Measurements from ENCODE around the gene SAMD11. TPM values are rescaled to one million over a fixed set of nuclear protein-coding genes. Genes with fewer than 3 reads are reported as not detected.
A peak's percentile ranks its signal among the peaks of the same experiment; 100 is the strongest.

SAMD11 gene
- total and polyA plus RNA-seq, 8 donors: 3.5 to 23.3 (median 4.6) TPM; not detected in 1

DNA sequence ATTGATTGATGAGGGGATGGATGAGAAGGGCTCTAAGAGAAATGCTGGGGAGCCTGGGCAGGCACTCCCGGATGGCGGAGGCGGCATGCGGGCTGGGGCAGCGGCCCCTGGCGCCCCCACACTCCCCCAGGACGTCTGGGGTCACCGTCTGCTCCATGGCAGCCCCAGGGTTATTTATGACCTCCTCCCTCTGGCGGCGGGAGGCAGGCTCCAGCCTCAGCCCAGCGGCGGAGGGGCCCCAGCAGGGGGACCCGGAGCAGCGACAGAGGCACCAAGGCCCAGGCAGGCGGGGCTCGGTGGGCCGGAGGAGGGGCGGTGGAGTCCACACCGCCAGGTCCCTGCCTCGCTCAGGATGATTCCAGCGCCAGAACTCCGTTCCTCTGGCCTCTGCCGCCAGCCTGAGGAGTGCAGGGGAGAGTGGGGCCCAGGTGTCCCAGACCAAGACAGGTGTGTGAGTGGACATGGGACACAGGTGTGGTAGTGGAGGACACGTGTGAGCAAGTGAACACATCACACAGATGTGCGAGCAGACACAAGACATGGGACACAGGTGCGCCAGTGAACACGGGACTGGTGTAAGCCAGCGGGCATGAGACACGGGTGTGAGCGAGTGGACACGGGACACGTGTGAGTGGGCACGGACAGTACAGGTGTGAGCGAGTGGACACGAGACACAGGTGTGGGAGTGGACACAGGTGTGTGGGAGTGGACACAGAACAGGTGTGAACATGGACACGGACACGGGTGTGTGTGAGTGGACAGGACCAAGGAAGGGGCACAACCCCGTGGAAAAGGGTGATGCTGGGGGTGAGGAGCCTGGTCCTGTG is 2.5 kb upstream of the SAMD11 start:
- TF ChIP-seq POLR2AphosphoS5 (IDR thresholded peaks at IDR 0.05): no peak
- TF ChIP-seq, protein P1, sequence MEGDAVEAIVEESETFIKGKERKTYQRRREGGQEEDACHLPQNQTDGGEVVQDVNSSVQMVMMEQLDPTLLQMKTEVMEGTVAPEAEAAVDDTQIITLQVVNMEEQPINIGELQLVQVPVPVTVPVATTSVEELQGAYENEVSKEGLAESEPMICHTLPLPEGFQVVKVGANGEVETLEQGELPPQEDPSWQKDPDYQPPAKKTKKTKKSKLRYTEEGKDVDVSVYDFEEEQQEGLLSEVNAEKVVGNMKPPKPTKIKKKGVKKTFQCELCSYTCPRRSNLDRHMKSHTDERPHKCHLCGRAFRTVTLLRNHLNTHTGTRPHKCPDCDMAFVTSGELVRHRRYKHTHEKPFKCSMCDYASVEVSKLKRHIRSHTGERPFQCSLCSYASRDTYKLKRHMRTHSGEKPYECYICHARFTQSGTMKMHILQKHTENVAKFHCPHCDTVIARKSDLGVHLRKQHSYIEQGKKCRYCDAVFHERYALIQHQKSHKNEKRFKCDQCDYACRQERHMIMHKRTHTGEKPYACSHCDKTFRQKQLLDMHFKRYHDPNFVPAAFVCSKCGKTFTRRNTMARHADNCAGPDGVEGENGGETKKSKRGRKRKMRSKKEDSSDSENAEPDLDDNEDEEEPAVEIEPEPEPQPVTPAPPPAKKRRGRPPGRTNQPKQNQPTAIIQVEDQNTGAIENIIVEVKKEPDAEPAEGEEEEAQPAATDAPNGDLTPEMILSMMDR (IDR thresholded peaks at IDR 0.05): peak in 5 of 7 experiments; percentile 12 to 67 (median 41)
- H3K27me3 ChIP-seq: peaks cover 0 to 100% (median 56%) of the 10 kb centered on the region in 3 donors
- H3K4me1 ChIP-seq: peaks cover 59 to 74% (median 71%) of the 10 kb centered on the region in 4 donors
- H3K9me3 ChIP-seq: no peaks in the 10 kb centered on the region
- 27 to 37% (median 32%) methylated on average over 25 to 38 of the region's 38 CpGs for WGBS, 5 donors
- H3K4me3 ChIP-seq: peak overlapping the region in 2 of 4 donors; percentile 21 to 25
- H3K36me3 ChIP-seq: no peaks in the 10 kb centered on the region
- intact Hi-C loops (cut with DNase I; ENCODE audit: low total_unique reads): no loop called here
- peak; percentile 69 to 93 for DNase-seq
- H3K27ac ChIP-seq: no peak overlapping the region

DNA sequence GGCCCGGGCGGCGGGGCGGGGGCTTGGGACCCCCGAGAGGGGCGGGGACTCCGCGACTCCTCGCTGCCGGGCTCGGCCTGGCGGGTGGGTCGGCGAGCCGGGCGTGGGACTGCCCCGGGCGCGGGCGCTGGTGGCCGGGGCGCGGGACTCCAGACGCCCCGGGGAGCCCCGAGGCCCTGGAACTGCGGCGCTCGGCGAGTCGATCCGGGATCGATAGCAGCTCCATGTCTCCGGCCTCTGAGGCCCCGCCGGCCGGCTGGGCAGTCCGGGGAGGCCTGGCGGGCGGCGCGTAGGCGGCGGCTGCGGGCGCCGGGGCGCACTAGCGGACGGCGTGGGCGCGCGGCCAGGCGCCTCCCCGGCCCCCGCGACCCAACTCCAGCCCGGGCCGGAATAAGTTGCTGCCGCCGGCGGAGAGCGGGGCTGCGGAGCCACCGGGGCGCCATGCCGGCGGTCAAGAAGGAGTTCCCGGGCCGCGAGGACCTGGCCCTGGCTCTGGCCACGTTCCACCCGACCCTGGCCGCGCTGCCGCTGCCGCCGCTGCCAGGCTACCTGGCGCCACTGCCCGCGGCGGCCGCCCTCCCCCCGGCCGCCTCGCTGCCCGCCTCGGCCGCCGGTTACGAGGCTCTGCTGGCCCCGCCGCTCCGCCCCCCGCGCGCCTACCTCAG is 400 bp downstream of the SAMD11 start:
- TF ChIP-seq, protein P1 (IDR thresholded peaks at IDR 0.05): no peak
- no peak for TF ChIP-seq POLR2A (IDR thresholded peaks at IDR 0.05)
- WGBS, 5 donors: 0 to 1% (median 0%) methylated on average over 8 to 95 of the region's 98 CpGs
- intact Hi-C loops (cut with DNase I; ENCODE audit: low total_unique reads): no loop called here
- Histone ChIP-seq H3K4me3 (peak overlapping the region; percentile 54 to 67 (median 59)), H3K36me3 (no peaks in the 10 kb centered on the region), H3K27me3 (peaks cover 0 to 100% (median 67%) of the 10 kb centered on the region in 3 donors), H3K4me1 (peaks cover 50 to 76% (median 59%) of the 10 kb centered on the region in 4 donors), H3K27ac (peak overlapping the region in 2 of 5 donors; percentile 63 to 72), H3K9me3 (no peaks in the 10 kb centered on the region)
- no peak for DNase-seq

DNA sequence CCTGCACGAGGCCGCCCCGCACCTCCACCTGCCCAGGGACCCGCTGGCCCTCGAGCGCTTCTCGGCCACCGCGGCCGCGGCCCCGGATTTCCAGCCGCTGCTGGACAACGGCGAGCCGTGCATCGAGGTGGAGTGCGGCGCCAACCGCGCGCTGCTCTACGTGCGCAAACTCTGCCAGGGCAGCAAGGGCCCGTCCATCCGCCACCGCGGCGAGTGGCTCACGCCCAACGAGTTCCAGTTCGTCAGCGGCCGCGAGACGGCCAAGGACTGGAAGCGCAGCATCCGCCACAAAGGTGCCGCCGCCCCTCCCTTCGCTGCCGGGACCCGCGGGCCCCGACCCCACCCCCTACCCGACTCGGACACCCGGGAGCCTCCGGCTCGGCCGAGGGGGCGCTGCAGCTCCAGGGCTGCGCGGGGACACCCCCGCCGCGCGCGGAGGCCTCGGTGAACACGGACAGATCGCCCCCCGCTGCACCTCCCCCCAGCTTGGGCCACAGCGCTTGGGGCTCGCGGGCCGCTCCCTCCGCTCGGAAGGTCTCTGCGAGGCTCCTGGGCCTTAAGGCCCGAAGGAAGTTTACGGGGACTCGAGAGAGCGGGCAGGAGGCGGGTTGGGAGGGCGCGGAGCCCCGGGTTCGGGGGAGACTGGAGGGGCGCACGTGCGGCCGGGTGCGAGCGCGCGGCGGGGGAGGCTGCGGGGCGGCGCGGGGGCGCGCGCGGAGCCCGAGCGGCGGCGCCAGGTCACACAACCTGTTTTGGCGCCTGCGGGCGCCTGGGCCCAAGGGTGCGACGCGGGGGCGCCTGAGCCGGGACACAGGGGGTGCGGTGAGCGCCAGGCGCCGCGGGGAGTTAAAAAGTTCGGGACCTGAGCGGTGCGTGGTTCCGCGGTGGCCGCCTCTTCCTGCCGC is 1.2 kb downstream of the SAMD11 start:
- Histone ChIP-seq H3K36me3 (no peaks in the 10 kb centered on the region), H3K27me3 (peaks cover 0 to 100% (median 59%) of the 10 kb centered on the region in 3 donors), H3K4me3 (peak overlapping the region; percentile 54 to 67 (median 59)), H3K4me1 (peaks cover 48 to 74% (median 54%) of the 10 kb centered on the region in 4 donors), H3K27ac (peak overlapping the region in 3 of 5 donors; percentile 63 to 72 (median 67)), H3K9me3 (no peaks in the 10 kb centered on the region)
- intact Hi-C loops (cut with DNase I; ENCODE audit: low total_unique reads): no loop called here
- peak; percentile 59 to 79 for DNase-seq
- TF ChIP-seq EP300 (IDR thresholded peaks at IDR 0.05) (no peak), POLR2A (IDR thresholded peaks at IDR 0.05) (no peak), POLR2AphosphoS5 (IDR thresholded peaks at IDR 0.05) (no peak)
- TF ChIP-seq, protein P1 (IDR thresholded peaks at IDR 0.05): no peak
- WGBS, 5 donors: 1% methylated on average over 21 to 119 of the region's 120 CpGs
